ENCODE data around the gene RPL10A. TPM values are rescaled to one million over a fixed set of nuclear protein-coding genes. Genes with fewer than 3 reads are reported as not detected.

Gene RPL10A
- total and polyA plus RNA-seq, 2 of the 13 experiments (the other 11 are each of a cell fraction or from before 2014, with no cell fraction given) = 1,854 to 2,726 TPM

GRCh38 chr6:35497571-35498421, 29.6 kb downstream of the RPL10A start (continued):
- no peak for TF ChIP-seq RNF219 (CRISPR knock-in tag; IDR thresholded peaks at IDR 0.05)
- TF ChIP-seq ZNF775 (CRISPR knock-in tag; IDR thresholded peaks at IDR 0.05; ENCODE audit: borderline replicate concordance) = no peak
- peak; percentile 95 for TF ChIP-seq BATF2 (CRISPR knock-in tag; IDR thresholded peaks at IDR 0.05)
- TF ChIP-seq ZNF83 (CRISPR knock-in tag; IDR thresholded peaks at IDR 0.05; ENCODE audit: borderline replicate concordance) = no peak
- TF ChIP-seq SALL1 (CRISPR knock-in tag; IDR thresholded peaks at IDR 0.05) = peak; percentile 80
- no peak for TF ChIP-seq MTA3 (CRISPR knock-in tag; IDR thresholded peaks at IDR 0.05)
- peak; percentile 97 for TF ChIP-seq ZNF879 (CRISPR knock-in tag; IDR thresholded peaks at IDR 0.05)
- 0 out of 2 replicates have a peak, but pooled peaks have one; percentile 54 for TF ChIP-seq FOSL2 (CRISPR knock-in tag; IDR thresholded peaks at IDR 0.05)
- peak; percentile 82; the same call in 1 of the 2 replicates for TF ChIP-seq ZBTB10 (CRISPR knock-in tag; IDR thresholded peaks at IDR 0.05; ENCODE audit: borderline replicate concordance)
- peak; percentile 39; the same call in 1 of the 2 replicates for TF ChIP-seq ZNF740 (CRISPR knock-in tag; IDR thresholded peaks at IDR 0.05)
- TF ChIP-seq ZNF782 (CRISPR knock-in tag; IDR thresholded peaks at IDR 0.05; ENCODE audit: borderline replicate concordance) = no peak
- peak; percentile 81; the same call in 1 of the 2 replicates for TF ChIP-seq ZBTB4 (CRISPR knock-in tag; IDR thresholded peaks at IDR 0.05; ENCODE audit: borderline replicate concordance)
- TF ChIP-seq ZFP90 (CRISPR knock-in tag; IDR thresholded peaks at IDR 0.05; ENCODE audit: borderline replicate concordance) = peak; percentile 82; the same call in 1 of the 2 replicates
- 0 out of 2 replicates have a peak, but pooled peaks have one; percentile 51 for TF ChIP-seq GFI1 (CRISPR knock-in tag; IDR thresholded peaks at IDR 0.05; ENCODE audit: borderline replicate concordance)
- peak; percentile 58; the same call in 1 of the 2 replicates for TF ChIP-seq CBFB (CRISPR knock-in tag; IDR thresholded peaks at IDR 0.05)
- TF ChIP-seq MNT (IDR thresholded peaks at IDR 0.05) = no peak
